ENCODE measurements around the gene AP1G1.

DNA sequence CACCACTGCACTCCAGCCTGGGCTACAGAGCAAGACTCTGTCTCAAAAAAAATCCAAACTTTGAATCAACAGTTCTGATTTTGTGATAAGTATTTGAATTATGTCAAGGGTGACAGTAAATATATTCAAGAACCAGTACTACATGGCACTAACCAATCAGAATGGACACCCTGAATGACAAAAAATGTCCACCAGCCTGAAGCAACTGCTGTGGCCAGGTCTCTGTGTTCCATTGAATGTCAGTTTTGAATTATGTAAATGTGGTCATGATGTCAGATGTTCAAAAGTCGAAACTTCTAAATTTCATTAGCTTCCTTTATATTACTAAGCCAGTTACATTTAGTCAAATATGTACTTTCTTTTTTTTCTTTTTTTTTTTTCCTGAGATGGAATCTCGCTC lies 21.7 kb upstream of the AP1G1 start:
- TF ChIP-seq, protein P1, sequence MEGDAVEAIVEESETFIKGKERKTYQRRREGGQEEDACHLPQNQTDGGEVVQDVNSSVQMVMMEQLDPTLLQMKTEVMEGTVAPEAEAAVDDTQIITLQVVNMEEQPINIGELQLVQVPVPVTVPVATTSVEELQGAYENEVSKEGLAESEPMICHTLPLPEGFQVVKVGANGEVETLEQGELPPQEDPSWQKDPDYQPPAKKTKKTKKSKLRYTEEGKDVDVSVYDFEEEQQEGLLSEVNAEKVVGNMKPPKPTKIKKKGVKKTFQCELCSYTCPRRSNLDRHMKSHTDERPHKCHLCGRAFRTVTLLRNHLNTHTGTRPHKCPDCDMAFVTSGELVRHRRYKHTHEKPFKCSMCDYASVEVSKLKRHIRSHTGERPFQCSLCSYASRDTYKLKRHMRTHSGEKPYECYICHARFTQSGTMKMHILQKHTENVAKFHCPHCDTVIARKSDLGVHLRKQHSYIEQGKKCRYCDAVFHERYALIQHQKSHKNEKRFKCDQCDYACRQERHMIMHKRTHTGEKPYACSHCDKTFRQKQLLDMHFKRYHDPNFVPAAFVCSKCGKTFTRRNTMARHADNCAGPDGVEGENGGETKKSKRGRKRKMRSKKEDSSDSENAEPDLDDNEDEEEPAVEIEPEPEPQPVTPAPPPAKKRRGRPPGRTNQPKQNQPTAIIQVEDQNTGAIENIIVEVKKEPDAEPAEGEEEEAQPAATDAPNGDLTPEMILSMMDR (IDR thresholded peaks at IDR 0.05): no peak
- no peak for TF ChIP-seq POLR2AphosphoS5 (IDR thresholded peaks at IDR 0.05)
